ENCODE measurements around the gene MUS81. TPM values are rescaled to one million over a fixed set of nuclear protein-coding genes. Genes with fewer than 3 reads are reported as not detected.

The MUS81 gene
- total RNA-seq, 2 donors from 2014 or later, result 51.0 to 64.5 TPM

DNA sequence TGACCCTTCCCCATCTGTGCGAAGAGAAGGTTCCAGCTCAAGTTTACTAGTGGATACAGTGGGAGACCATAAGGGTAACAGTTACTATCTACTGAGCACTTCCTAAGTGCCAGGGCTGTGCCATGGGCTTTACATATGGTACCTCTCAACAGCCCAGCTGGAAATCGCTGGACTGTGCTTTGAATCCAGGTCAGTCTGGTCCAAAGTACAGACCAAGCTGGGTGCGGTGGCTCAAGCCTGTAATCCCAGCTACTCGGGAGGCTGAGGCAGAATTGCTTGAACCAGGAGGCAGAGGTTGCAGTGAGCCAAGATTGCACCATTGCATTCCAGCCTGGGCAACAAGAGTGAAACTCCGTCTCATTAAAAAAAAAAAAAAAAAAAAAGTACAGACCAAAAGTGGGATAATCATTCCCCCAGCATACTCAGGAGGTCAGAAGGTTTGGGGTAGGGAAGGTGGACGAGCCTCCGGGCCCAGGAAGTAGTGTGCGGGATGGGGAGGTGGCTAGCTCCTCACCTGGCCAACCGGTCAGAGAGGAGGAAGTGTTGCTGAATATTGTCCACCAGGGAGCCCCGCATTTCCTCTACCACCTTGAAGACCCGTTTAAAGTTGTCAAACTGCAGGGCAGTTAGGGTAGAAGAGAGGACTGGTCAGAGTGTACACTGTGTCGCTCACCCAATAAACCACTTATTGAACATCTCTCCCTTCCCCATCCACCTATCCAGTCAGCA is 25.7 kb downstream of the MUS81 start:
- Mint-ChIP-seq H3K4me3 (peak overlapping the region; percentile 96), H3K36me3 (ENCODE audit: low read depth) (peaks cover 44% of the 10 kb centered on the region), H3K4me1 (peaks cover 29% of the 10 kb centered on the region), H3K27ac (no peak overlapping the region), H3K27me3 (ENCODE audit: insufficient read depth) (peaks cover 14% of the 10 kb centered on the region), H3K9me3 (no peaks in the 10 kb centered on the region)
- Histone ChIP-seq H3K27me3 (ENCODE audit: control insufficient read depth, insufficient read depth, low read length, poor library complexity, severe bottlenecking) (no peaks in the 10 kb centered on the region), H3K4me1 (ENCODE audit: control insufficient read depth, insufficient read depth, low read length) (no peaks in the 10 kb centered on the region), H3K9me3 (ENCODE audit: control insufficient read depth, low read length) (no peaks in the 10 kb centered on the region), H3K4me3 (ENCODE audit: low read length) (peak overlapping the region; percentile 82), H3K36me3 (ENCODE audit: control insufficient read depth, insufficient read depth, low read length) (peaks cover 39% of the 10 kb centered on the region), H3K9ac (ENCODE audit: extremely low read depth, low read length, poor library complexity, severe bottlenecking) (no peak overlapping the region), H3K27ac (ENCODE audit: low read depth, low read length) (no peak overlapping the region)
- WGBS, 2 experiments (ENCODE audit: insufficient coverage in 1 of 2, insufficient read length in 1 of 2), result 92 to 100% methylated on average over 8 to 12 of the region's 12 CpGs
- no peak for DNase-seq
- TF ChIP-seq, protein P1, sequence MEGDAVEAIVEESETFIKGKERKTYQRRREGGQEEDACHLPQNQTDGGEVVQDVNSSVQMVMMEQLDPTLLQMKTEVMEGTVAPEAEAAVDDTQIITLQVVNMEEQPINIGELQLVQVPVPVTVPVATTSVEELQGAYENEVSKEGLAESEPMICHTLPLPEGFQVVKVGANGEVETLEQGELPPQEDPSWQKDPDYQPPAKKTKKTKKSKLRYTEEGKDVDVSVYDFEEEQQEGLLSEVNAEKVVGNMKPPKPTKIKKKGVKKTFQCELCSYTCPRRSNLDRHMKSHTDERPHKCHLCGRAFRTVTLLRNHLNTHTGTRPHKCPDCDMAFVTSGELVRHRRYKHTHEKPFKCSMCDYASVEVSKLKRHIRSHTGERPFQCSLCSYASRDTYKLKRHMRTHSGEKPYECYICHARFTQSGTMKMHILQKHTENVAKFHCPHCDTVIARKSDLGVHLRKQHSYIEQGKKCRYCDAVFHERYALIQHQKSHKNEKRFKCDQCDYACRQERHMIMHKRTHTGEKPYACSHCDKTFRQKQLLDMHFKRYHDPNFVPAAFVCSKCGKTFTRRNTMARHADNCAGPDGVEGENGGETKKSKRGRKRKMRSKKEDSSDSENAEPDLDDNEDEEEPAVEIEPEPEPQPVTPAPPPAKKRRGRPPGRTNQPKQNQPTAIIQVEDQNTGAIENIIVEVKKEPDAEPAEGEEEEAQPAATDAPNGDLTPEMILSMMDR (conservative IDR thresholded peaks at IDR 0.05), result no peak

DNA sequence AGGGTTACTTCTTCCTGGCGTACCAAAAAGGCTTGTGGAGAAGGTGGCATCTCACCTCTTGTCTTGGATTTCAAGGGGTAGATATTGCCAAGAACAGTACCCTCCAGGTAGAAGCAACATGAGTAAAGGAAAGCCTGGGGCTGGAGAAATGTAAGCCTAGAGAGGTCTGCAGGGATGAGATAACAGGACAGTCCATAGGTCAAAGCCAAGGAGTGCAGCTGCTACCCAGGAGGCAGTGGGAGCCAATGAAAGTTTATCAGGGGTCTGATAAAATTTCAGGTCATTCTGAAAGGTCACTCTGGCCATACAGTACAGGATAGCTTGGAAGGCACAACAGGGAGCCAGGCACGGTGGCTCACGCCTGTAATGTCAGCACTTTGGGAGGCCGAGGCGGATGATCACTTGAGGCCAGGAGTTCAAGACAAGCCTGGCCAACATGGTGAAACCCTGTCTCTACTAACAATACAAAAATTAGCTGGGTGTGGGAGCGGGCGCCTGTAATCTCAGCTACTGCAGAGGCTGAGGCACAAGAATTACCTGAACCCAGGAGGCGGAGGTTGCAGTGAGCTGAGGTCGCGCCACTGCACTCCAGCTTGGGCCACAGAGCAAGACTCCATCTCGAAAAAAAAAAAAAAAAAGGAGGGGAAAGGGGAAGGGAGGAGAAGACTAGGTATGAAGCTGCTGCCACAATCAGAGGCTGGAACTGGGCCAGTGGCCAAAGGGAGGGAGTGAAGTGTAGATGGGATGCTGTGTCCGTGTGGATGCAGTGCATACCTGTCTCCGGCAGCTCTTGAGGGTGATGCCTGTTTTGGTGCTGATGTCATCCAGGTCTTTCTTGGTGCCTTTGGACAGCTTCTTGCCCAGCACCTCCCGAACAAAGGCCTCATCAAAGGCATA is 26.8 kb downstream of the MUS81 start:
- H3K36me3 ChIP-seq (ENCODE audit: control insufficient read depth, insufficient read depth, low read length), result peaks cover 39% of the 10 kb centered on the region
- DNase-seq, result no peak
- 86 to 93% methylated on average over 9 to 14 of the region's 14 CpGs for WGBS, 2 experiments (ENCODE audit: insufficient coverage in 1 of 2, insufficient read length in 1 of 2)
- Mint-ChIP-seq H3K36me3 (ENCODE audit: low read depth) (peaks cover 42% of the 10 kb centered on the region), H3K9me3 (no peaks in the 10 kb centered on the region), H3K27me3 (ENCODE audit: insufficient read depth) (peaks cover 14% of the 10 kb centered on the region), H3K4me3 (peak overlapping the region; percentile 96), H3K4me1 (peaks cover 29% of the 10 kb centered on the region), H3K27ac (peak overlapping the region; percentile 35)
- H3K9me3 ChIP-seq (ENCODE audit: control insufficient read depth, low read length), result no peaks in the 10 kb centered on the region
- H3K27me3 ChIP-seq (ENCODE audit: control insufficient read depth, insufficient read depth, low read length, poor library complexity, severe bottlenecking), result no peaks in the 10 kb centered on the region
- H3K9ac ChIP-seq (ENCODE audit: extremely low read depth, low read length, poor library complexity, severe bottlenecking), result peak overlapping the region; percentile 44
- H3K4me3 ChIP-seq (ENCODE audit: low read length), result peak overlapping the region; percentile 82
- no peak overlapping the region for H3K27ac ChIP-seq (ENCODE audit: low read depth, low read length)
- no peaks in the 10 kb centered on the region for H3K4me1 ChIP-seq (ENCODE audit: control insufficient read depth, insufficient read depth, low read length)
- TF ChIP-seq, protein P1 (conservative IDR thresholded peaks at IDR 0.05), result no peak

DNA sequence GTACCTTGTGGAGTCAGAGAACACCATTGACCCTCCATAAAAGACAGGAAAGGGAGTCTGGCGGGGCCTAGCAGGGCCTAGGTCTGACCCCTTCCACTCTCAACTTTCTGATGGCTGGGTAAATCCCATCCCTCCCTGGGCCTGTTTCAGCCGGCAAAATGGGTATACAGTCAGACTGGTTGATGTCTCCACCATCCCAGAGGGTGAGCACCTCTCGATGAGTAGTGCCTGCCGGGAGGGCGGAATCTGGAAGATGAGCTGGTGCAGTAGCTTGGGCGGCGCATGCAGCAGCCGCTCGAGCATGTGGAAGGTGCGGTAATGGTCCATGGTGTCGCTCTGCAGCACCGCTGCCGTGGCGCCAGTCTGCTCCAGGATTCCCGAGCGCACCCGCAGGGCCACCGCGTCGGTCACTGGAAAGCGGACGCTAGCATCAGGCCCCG is 27.5 kb downstream of the MUS81 start:
- TF ChIP-seq, protein P1 (conservative IDR thresholded peaks at IDR 0.05), result no peak
- H3K27me3 Mint-ChIP-seq (ENCODE audit: insufficient read depth), result peaks cover 14% of the 10 kb centered on the region

More for the DNA sequence above, 27.5 kb downstream of the MUS81 start:
- 4 to 7% methylated on average over 21 to 23 of the region's 23 CpGs for WGBS, 2 experiments (ENCODE audit: insufficient coverage in 1 of 2, insufficient read length in 1 of 2)
- H3K27ac ChIP-seq (ENCODE audit: low read depth, low read length), result peak overlapping the region; percentile 64
- H3K36me3 ChIP-seq (ENCODE audit: control insufficient read depth, insufficient read depth, low read length), result peaks cover 36% of the 10 kb centered on the region
- H3K9ac ChIP-seq (ENCODE audit: extremely low read depth, low read length, poor library complexity, severe bottlenecking), result peak overlapping the region; percentile 44
- Mint-ChIP-seq H3K9me3 (no peaks in the 10 kb centered on the region), H3K4me3 (peak overlapping the region; percentile 96), H3K4me1 (peaks cover 36% of the 10 kb centered on the region), H3K36me3 (ENCODE audit: low read depth) (peaks cover 37% of the 10 kb centered on the region), H3K27ac (peak overlapping the region; percentile 98)
- H3K4me3 ChIP-seq (ENCODE audit: low read length), result peak overlapping the region; percentile 82
- no peaks in the 10 kb centered on the region for H3K4me1 ChIP-seq (ENCODE audit: control insufficient read depth, insufficient read depth, low read length)
- H3K27me3 ChIP-seq (ENCODE audit: control insufficient read depth, insufficient read depth, low read length, poor library complexity, severe bottlenecking), result no peaks in the 10 kb centered on the region
- no peak for DNase-seq
- no peaks in the 10 kb centered on the region for H3K9me3 ChIP-seq (ENCODE audit: control insufficient read depth, low read length)

Measured in endodermal cell (in vitro differentiated cells).